ENCODE results near the gene TMEM165.
"Not testable (repeated sequence)": the region's sequence is repeated elsewhere in the genome, so short reads cannot be mapped to it uniquely, and the experiment has no call there.

Gene TMEM165

GRCh38 chr4:55359397-55359916 is 36.3 kb upstream of the TMEM165 start:
- DNase-seq (ENCODE audit: low read depth) = no peak
- no peak overlapping the region for H3K4me3 ChIP-seq (ENCODE audit: low read depth, low read length)
- no peak for TF ChIP-seq CTCF (IDR thresholded peaks at IDR 0.05; ENCODE audit: low read depth, low read length, missing control alignments)

- not testable (repeated sequence) for DNase-seq (ENCODE audit: low read depth); H3K4me3 ChIP-seq (ENCODE audit: low read depth, low read length)
Measured at GRCh38 chr4:55362938-55363337, 32.8 kb upstream of the TMEM165 start.

- no peak for TF ChIP-seq CTCF (IDR thresholded peaks at IDR 0.05; ENCODE audit: low read depth, low read length, missing control alignments)
- no peak overlapping the region for H3K4me3 ChIP-seq (ENCODE audit: low read depth, low read length)
Measured at GRCh38 chr4:55363691-55364351, 31.9 kb upstream of the TMEM165 start.

GRCh38 chr4:55364691-55365344 is 30.9 kb upstream of the TMEM165 start:
- TF ChIP-seq CTCF (IDR thresholded peaks at IDR 0.05; ENCODE audit: low read depth, low read length, missing control alignments) = no peak
- H3K4me3 ChIP-seq (ENCODE audit: low read depth, low read length) = no peak overlapping the region
- DNase-seq (ENCODE audit: low read depth) = no peak

More at GRCh38 chr4:55363691-55364351, 31.9 kb upstream of the TMEM165 start:
- no peak for DNase-seq (ENCODE audit: low read depth)

- no peak for TF ChIP-seq CTCF (IDR thresholded peaks at IDR 0.05; ENCODE audit: low read depth, low read length, missing control alignments)
- H3K4me3 ChIP-seq (ENCODE audit: low read depth, low read length) = no peak overlapping the region
- DNase-seq (ENCODE audit: low read depth) = no peak
Measured at GRCh38 chr4:55365345-55365728, 30.4 kb upstream of the TMEM165 start.

GRCh38 chr4:55366621-55367020 is 29.1 kb upstream of the TMEM165 start:
- DNase-seq (ENCODE audit: low read depth) = no peak
- no peak overlapping the region for H3K4me3 ChIP-seq (ENCODE audit: low read depth, low read length)
- TF ChIP-seq CTCF (IDR thresholded peaks at IDR 0.05; ENCODE audit: low read depth, low read length, missing control alignments) = no peak

GRCh38 chr4:55367084-55367722 is 28.6 kb upstream of the TMEM165 start:
- DNase-seq (ENCODE audit: low read depth) = no peak
- no peak for TF ChIP-seq CTCF (IDR thresholded peaks at IDR 0.05; ENCODE audit: low read depth, low read length, missing control alignments)
- H3K4me3 ChIP-seq (ENCODE audit: low read depth, low read length) = no peak overlapping the region

All from GM12864 (cell line).